Stimulated activated CD8-positive, alpha-beta memory T cell treated with anti-CD3 and anti-CD28 coated beads, Interleukin-7, amount 100 ng/mL, for 1 hour (primary cell): ENCODE results near the gene OSBPL6.
"Not testable (repeated sequence)": the region's sequence is repeated elsewhere in the genome, so short reads cannot be mapped to it uniquely, and the experiment has no call there.

ENCODE experiments used
- DNase-seq, 2 donors: peaks; one replicate each; pipeline ENCODE4 v3.0.0-alpha.2; 2020; ENCODE audit warnings: low read depth in 2 of 2

OSBPL6 gene

GRCh38 chr2:178198441-178198840 is 4.1 kb downstream of the OSBPL6 start:
- not testable (repeated sequence) for DNase-seq

GRCh38 chr2:178199334-178199733 is 5.0 kb downstream of the OSBPL6 start:
- no peak for DNase-seq

GRCh38 chr2:178200331-178200730 is 6.0 kb downstream of the OSBPL6 start:
- no peak for DNase-seq

GRCh38 chr2:178202927-178203326 is 8.6 kb downstream of the OSBPL6 start:
- DNase-seq, result no peak

GRCh38 chr2:178204977-178205376 is 10.7 kb downstream of the OSBPL6 start:
- DNase-seq, result no peak

- DNase-seq, result no peak
These were observed 11.7 kb downstream of the OSBPL6 start for GRCh38 chr2:178205853-178206521.

- DNase-seq, result no peak
These were observed 14.0 kb downstream of the OSBPL6 start for GRCh38 chr2:178208336-178208735.

GRCh38 chr2:178208817-178209216 is 14.5 kb downstream of the OSBPL6 start:
- DNase-seq, result no peak

GRCh38 chr2:178211460-178211859 is 17.1 kb downstream of the OSBPL6 start:
- no peak for DNase-seq

GRCh38 chr2:178211943-178212342 is 17.6 kb downstream of the OSBPL6 start:
- DNase-seq, result no peak

GRCh38 chr2:178213991-178214390 is 19.7 kb downstream of the OSBPL6 start:
- DNase-seq, result no peak

GRCh38 chr2:178219247-178219646 is 24.9 kb downstream of the OSBPL6 start:
- no peak for DNase-seq

GRCh38 chr2:178220814-178221213 is 26.5 kb downstream of the OSBPL6 start:
- DNase-seq, result no peak

- DNase-seq, result no peak
These were observed 27.2 kb downstream of the OSBPL6 start for GRCh38 chr2:178221556-178221955.

GRCh38 chr2:178223806-178224205 is 29.5 kb downstream of the OSBPL6 start:
- no peak for DNase-seq

- DNase-seq, result no peak
These were observed 30.9 kb downstream of the OSBPL6 start for GRCh38 chr2:178225006-178225805.

GRCh38 chr2:178227187-178227586 is 32.9 kb downstream of the OSBPL6 start:
- DNase-seq, result no peak

GRCh38 chr2:178229927-178230326 is 35.6 kb downstream of the OSBPL6 start:
- no peak for DNase-seq

- DNase-seq, result no peak
These were observed 36.1 kb downstream of the OSBPL6 start for GRCh38 chr2:178230396-178230795.

- no peak for DNase-seq
These were observed 39.1 kb downstream of the OSBPL6 start for GRCh38 chr2:178233428-178233827.

GRCh38 chr2:178234648-178235047 is 40.3 kb downstream of the OSBPL6 start:
- DNase-seq, result no peak

- DNase-seq, result no peak
These were observed 43.3 kb downstream of the OSBPL6 start for GRCh38 chr2:178237488-178238153.

- no peak for DNase-seq
These were observed 43.8 kb downstream of the OSBPL6 start for GRCh38 chr2:178238154-178238521.
